ENCODE results near the gene ST6GALNAC1. TPM values are rescaled to one million over a fixed set of nuclear protein-coding genes. Genes with fewer than 3 reads are reported as not detected.

The ST6GALNAC1 gene
- total and polyA plus RNA-seq, 12 donors = 0.25 to 0.88 (median 0.47) TPM; not detected in 7

DNA sequence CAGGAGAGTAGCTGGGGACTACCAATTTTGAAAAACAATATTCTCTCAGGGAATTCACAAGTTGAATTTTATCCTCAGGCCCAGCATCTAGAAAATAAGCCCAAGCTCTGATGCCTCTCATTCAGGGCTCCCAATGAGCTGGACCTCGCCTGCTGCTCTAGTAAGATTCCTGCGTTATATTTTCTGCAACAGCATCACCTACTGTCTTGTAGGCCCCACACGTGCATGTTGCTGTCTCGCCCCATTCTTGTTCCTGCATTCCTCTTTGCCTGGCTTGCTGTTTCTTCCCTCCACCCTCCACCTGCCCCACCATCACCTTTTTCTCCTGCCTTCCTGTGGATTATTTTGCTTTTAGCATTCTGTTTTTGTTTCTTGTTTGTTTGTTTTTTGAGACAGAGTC, 49.6 kb downstream of the ST6GALNAC1 start:
- no peak overlapping the region for H3K27ac ChIP-seq
- DNase-seq = no peak
- TF ChIP-seq POLR2A (IDR thresholded peaks at IDR 0.05) = no peak
- TF ChIP-seq, protein P1, sequence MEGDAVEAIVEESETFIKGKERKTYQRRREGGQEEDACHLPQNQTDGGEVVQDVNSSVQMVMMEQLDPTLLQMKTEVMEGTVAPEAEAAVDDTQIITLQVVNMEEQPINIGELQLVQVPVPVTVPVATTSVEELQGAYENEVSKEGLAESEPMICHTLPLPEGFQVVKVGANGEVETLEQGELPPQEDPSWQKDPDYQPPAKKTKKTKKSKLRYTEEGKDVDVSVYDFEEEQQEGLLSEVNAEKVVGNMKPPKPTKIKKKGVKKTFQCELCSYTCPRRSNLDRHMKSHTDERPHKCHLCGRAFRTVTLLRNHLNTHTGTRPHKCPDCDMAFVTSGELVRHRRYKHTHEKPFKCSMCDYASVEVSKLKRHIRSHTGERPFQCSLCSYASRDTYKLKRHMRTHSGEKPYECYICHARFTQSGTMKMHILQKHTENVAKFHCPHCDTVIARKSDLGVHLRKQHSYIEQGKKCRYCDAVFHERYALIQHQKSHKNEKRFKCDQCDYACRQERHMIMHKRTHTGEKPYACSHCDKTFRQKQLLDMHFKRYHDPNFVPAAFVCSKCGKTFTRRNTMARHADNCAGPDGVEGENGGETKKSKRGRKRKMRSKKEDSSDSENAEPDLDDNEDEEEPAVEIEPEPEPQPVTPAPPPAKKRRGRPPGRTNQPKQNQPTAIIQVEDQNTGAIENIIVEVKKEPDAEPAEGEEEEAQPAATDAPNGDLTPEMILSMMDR (IDR thresholded peaks at IDR 0.05) = no peak
- H3K4me3 ChIP-seq = no peak overlapping the region
- H3K27me3 ChIP-seq = no peaks in the 10 kb centered on the region
- intact Hi-C loops (cut with DNase I) = no loop called here
- no peaks in the 10 kb centered on the region for H3K9me3 ChIP-seq (replicated peaks in 1 of 3)
- H3K36me3 ChIP-seq (replicated peaks in 1 of 2) = no peaks in the 10 kb centered on the region
- WGBS, 4 donors = 87 to 93% (median 91%) methylated on average over 4 of the region's 4 CpGs
- no peaks in the 10 kb centered on the region for H3K4me1 ChIP-seq (replicated peaks in 1 of 2)

DNA sequence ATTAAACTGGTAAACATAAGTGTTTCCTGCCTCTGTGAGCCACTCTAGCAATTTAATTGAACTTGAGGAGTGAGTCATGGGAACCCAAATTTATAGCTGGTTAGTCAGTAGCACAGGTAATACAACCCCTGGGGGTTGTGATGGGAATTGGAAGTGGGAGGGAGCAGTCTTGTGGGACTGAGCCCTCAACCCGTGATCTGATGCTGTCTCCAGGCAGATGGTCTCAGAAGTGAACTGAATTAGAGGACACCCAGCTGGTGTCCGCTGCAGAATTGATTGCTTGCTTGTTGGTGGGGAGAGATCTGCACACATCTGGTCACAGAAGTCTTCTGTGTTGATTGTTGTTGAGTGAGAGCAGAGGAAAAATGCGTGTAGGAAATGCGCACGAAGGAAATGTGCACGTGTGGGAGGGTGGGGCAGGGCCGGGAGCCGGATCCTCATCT, 50.2 kb downstream of the ST6GALNAC1 start:
- no peaks in the 10 kb centered on the region for H3K4me1 ChIP-seq (replicated peaks in 1 of 2)
- TF ChIP-seq, protein P1 (IDR thresholded peaks at IDR 0.05) = no peak
- no peak for TF ChIP-seq POLR2A (IDR thresholded peaks at IDR 0.05)
- H3K27me3 ChIP-seq = no peaks in the 10 kb centered on the region
- intact Hi-C loops (cut with DNase I) = no loop called here
- no peak overlapping the region for H3K27ac ChIP-seq
- H3K36me3 ChIP-seq (replicated peaks in 1 of 2) = no peaks in the 10 kb centered on the region
- WGBS, 4 donors = 82 to 87% (median 86%) methylated on average over 7 to 8 of the region's 8 CpGs
- H3K4me3 ChIP-seq = no peak overlapping the region
- DNase-seq = no peak
- H3K9me3 ChIP-seq (replicated peaks in 1 of 3) = no peaks in the 10 kb centered on the region

DNA sequence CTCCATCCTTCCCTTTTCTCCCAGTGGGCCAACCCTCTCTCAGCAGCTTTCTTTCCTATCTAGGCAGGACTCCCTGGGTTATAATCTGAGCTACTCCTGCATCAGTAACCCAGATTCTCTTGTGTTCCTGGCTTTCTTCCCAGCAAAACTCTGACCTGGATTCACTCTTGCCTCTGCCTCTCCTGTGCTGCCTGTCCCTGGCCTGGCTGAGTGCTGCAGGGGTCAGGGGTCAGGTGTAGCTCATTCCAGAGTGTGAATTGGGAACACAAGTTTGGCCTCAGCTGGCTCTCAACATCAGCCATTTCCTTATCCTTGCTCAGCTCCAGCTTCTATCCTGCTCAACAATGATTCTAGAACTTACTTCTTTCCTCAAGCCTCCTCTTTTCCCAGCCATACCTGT, 55.4 kb downstream of the ST6GALNAC1 start:
- peak in 2 of 7 donors; percentile 26 to 53 for DNase-seq
- intact Hi-C loops (cut with DNase I) = loop anchor here (5.0 to 10.0 kb wide), 2 partner anchors 63 to 66 kb away; no protein-coding TSS in a partner anchor
- Histone ChIP-seq H3K4me1 (replicated peaks in 1 of 2) (peaks cover 0 to 13% of the 10 kb centered on the region in 2 donors), H3K4me3 (no peak overlapping the region), H3K36me3 (replicated peaks in 1 of 2) (no peaks in the 10 kb centered on the region), H3K27me3 (no peaks in the 10 kb centered on the region), H3K27ac (no peak overlapping the region), H3K9me3 (replicated peaks in 1 of 3) (no peaks in the 10 kb centered on the region)
- TF ChIP-seq POLR2A (IDR thresholded peaks at IDR 0.05) = no peak
- TF ChIP-seq, protein P1 (IDR thresholded peaks at IDR 0.05) = no peak

DNA sequence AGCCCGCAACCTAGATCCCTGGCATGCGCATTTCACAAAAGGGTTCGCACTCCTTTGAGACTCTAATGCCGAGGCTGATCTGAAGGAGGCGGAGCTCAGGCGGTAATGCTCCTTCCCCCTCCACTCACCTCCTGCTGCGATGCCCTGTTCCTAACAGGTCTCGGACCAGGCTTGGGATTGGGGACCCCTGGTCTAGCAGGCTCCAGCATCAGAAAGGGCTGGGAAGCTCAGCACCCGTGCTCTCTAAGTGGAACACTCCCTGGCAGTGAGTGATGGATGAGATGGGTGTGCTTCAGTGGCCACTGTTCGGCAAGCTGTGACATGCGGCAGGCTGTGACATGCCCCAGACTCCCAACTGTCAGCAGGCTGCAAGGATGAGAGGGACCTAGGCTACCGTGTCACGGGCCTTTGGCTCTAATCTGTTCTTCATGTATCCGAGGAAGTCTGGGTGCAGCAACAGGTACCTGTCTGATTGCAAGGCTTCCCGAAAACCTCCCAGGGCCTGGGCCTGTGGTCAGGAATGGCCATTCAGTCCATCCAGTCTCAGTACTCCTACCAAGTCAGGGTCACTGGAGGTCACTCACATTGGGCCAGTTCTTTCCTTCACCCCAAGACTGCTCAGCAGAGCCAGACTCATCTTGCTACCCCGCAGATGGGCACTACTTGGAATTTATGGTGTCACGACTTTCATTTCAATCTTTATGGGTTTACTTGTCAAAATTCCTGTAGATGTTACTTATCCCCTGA, 56.6 kb downstream of the ST6GALNAC1 start:
- 33 to 51% (median 35%) methylated on average over 9 to 17 of the region's 17 CpGs for WGBS, 4 donors
- H3K27me3 ChIP-seq = no peaks in the 10 kb centered on the region
- no peak for TF ChIP-seq POLR2A (IDR thresholded peaks at IDR 0.05)
- TF ChIP-seq, protein P1 (IDR thresholded peaks at IDR 0.05) = no peak
- intact Hi-C loops (cut with DNase I) = loop anchor here (5.0 to 10.0 kb wide), 2 partner anchors 62 to 65 kb away; no protein-coding TSS in a partner anchor
- H3K9me3 ChIP-seq (replicated peaks in 1 of 3) = no peaks in the 10 kb centered on the region
- H3K27ac ChIP-seq = no peak overlapping the region
- no peaks in the 10 kb centered on the region for H3K36me3 ChIP-seq (replicated peaks in 1 of 2)
- DNase-seq = no peak
- peaks cover 0 to 13% of the 10 kb centered on the region in 2 donors for H3K4me1 ChIP-seq (replicated peaks in 1 of 2)
- H3K4me3 ChIP-seq = no peak overlapping the region

All from adrenal gland (tissue), 12 donors.